Vagina (tissue), 2 donors: ENCODE data around the gene EMILIN1. TPM values are rescaled to one million over a fixed set of nuclear protein-coding genes. Genes with fewer than 3 reads are reported as not detected.

Experiments
- DNase-seq, 2 donors: peaks; one replicate each; pipeline ENCODE4 v3.0.0-alpha.2; 2017; ENCODE audit errors: extremely low spot score in 2 of 2
- H3K27ac ChIP-seq: fragments of 200-600 bp; sonication (generic); one replicate; pipeline ENCODE4 v1.5.1; 2019
- H3K27me3 ChIP-seq: fragments of 200-600 bp; sonication (generic); one replicate; pipeline ENCODE4 v1.5.1; 2019
- H3K36me3 ChIP-seq, 2 donors: fragments of 200-600 bp; sonication (generic); one replicate each; pipeline ENCODE4 v1.5.1; 2017 to 2019
- H3K4me1 ChIP-seq: fragments of 200-600 bp; sonication (generic); one replicate; pipeline ENCODE4 v1.5.1; 2019
- H3K4me3 ChIP-seq, 2 donors: fragments of 200-600 bp; sonication (generic); 1 replicate in 1 of 2; 2 replicates in 1 of 2; pipeline ENCODE4 v1.5.1; 2016 to 2019
- H3K9me3 ChIP-seq: fragments of 200-600 bp; sonication (generic); one replicate; pipeline ENCODE4 v1.5.1; 2019
- POLR2A ChIP-seq, 2 donors: fragments of 450-650 bp; IDR thresholded peaks; one replicate each; pipeline ENCODE4 v1.6.1; 2017; ENCODE audit warnings: antibody characterized with exemption in 2 of 2, mild to moderate bottlenecking in 2 of 2, moderate library complexity in 2 of 2
- POLR2AphosphoS5 ChIP-seq, 2 donors: sonication (generic); formaldehyde crosslinking; IDR thresholded peaks; one replicate each; pipeline ENCODE4 v1.9.0; 2017; ENCODE audit warnings: antibody characterized with exemption in 2 of 2, mild to moderate bottlenecking in 2 of 2, low read depth in 1 of 2; ENCODE audit not compliant: insufficient read depth in 1 of 2
- intact Hi-C: fragments of 100-400 bp; cut with DNase I; formaldehyde crosslinking; loops from one replicate; pipeline ENCODE4 v1.15.1; 2023
- total RNA-seq: library from RNA; depleted of rRNA; stranded (reverse); fragments of >200 nt; gene quantifications from one replicate; pipeline ENCODE4 v1.2.3, GENCODE V29; 2016
- TF ChIP-seq, protein P1 (sequence below), 3 experiments: fragments of 450-650 bp in 2 of 3; fragments of 200-600 bp in 1 of 3; sonication (generic) in 1 of 3; IDR thresholded peaks; one replicate each; pipeline ENCODE4 v1.5.1; 2017 to 2019; ENCODE audit warnings: antibody characterized with exemption in 3 of 3, mild to moderate bottlenecking in 2 of 3, moderate library complexity in 2 of 3

Gene EMILIN1
- total RNA-seq, 1 donor from 2014 or later: 100 TPM

DNA sequence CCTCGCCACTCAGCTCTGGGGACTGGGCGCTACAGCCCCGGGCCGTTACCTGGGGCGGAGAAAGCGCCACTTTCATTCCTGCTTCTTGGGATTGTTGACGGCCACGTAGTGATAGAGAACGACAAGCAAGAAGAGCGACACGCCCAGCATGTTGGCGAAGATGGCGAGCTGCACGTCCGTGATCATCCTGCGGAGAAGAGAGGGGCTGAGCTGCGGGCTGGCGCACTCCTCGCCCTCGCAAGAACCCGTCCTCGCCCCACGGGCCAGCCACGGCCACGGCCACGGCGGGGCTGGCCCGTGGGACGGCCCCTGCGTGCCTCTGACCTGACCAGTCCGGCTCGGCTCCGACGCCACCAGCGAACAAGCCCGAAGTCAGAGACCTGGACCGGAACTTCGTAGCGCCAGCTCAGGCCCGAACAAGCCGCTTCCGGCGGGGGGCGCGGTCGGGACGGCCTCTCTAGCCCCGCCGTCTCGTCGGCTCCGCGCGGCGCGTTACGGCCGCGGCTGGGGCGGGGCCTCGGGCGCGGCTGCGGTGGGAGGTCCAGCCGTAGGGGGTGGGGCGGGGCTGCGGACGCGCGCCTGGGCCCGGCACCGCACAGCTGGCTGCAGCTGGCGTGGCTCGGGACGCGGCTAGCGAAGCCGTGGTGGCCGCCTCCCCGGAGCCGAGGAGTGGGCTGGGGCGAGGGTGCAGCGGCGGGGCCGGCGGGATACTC, 7.0 kb upstream of the EMILIN1 start, which contains the start of gene OST4:
Gene OST4, minus strand, starts transcription at position 378 of the 713 bp plus-strand sequence.
- peak in 1 of 2 donors; percentile 96 for DNase-seq
- Histone ChIP-seq H3K4me3 (peak within 1 kb of the TSS; percentile 89 to 97), H3K36me3 (peaks cover 0 to 17% of the 10 kb centered on the region in 2 donors), H3K27ac (peak within 1 kb of the TSS; percentile 94), H3K4me1 (peaks cover 65% of the 10 kb centered on the region), H3K9me3 (no peaks in the 10 kb centered on the region), H3K27me3 (no peaks in the 10 kb centered on the region)
- peak in 1 of 2 donors; percentile 66 for TF ChIP-seq POLR2A (IDR thresholded peaks at IDR 0.05)
- peak; percentile 50 to 82 for TF ChIP-seq POLR2AphosphoS5 (IDR thresholded peaks at IDR 0.05; ENCODE audit: insufficient read depth in 1 of 2, low read depth in 1 of 2)
- TF ChIP-seq, protein P1, sequence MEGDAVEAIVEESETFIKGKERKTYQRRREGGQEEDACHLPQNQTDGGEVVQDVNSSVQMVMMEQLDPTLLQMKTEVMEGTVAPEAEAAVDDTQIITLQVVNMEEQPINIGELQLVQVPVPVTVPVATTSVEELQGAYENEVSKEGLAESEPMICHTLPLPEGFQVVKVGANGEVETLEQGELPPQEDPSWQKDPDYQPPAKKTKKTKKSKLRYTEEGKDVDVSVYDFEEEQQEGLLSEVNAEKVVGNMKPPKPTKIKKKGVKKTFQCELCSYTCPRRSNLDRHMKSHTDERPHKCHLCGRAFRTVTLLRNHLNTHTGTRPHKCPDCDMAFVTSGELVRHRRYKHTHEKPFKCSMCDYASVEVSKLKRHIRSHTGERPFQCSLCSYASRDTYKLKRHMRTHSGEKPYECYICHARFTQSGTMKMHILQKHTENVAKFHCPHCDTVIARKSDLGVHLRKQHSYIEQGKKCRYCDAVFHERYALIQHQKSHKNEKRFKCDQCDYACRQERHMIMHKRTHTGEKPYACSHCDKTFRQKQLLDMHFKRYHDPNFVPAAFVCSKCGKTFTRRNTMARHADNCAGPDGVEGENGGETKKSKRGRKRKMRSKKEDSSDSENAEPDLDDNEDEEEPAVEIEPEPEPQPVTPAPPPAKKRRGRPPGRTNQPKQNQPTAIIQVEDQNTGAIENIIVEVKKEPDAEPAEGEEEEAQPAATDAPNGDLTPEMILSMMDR (IDR thresholded peaks at IDR 0.05): no peak
- intact Hi-C loops: no loop called here

GRCh38 chr2:27071990-27072830, 6.2 kb upstream of the EMILIN1 start:
- peak overlapping the region; percentile 94 for H3K27ac ChIP-seq
- H3K27me3 ChIP-seq: no peaks in the 10 kb centered on the region
- no peaks in the 10 kb centered on the region for H3K9me3 ChIP-seq
- H3K36me3 ChIP-seq: peaks cover 0 to 17% of the 10 kb centered on the region in 2 donors
- peaks cover 73% of the 10 kb centered on the region for H3K4me1 ChIP-seq
- peak; percentile 38 to 71 for TF ChIP-seq POLR2AphosphoS5 (IDR thresholded peaks at IDR 0.05; ENCODE audit: insufficient read depth in 1 of 2, low read depth in 1 of 2)
- no peak for TF ChIP-seq POLR2A (IDR thresholded peaks at IDR 0.05)
- TF ChIP-seq, protein P1 (IDR thresholded peaks at IDR 0.05): no peak
- DNase-seq: peak in 1 of 2 donors; percentile 81
- peak overlapping the region; percentile 89 to 97 for H3K4me3 ChIP-seq
- intact Hi-C loops: no loop called here

DNA sequence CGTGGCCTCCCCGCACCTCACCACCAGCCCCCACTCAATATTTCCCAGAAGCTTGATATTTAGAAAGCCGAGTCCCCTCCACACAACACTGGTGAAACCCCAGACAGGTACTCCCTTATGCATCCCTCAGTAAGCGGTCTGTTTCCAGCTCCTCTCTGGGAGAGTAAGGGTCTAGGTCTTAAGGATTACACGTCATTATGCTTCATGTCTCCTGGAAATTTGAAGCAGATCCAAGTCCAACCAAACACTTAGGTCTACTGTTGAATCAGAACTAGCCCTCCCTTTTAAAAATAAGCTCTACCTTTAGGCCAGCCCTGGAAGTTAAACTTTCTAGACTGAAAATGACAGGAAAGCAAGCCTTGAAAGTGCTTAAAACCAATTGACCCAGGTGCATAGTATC, 5.5 kb upstream of the EMILIN1 start:
- peak overlapping the region; percentile 94 for H3K27ac ChIP-seq
- no peak for TF ChIP-seq POLR2A (IDR thresholded peaks at IDR 0.05)
- TF ChIP-seq, protein P1 (IDR thresholded peaks at IDR 0.05): no peak
- TF ChIP-seq POLR2AphosphoS5 (IDR thresholded peaks at IDR 0.05; ENCODE audit: insufficient read depth in 1 of 2, low read depth in 1 of 2): no peak
- H3K27me3 ChIP-seq: no peaks in the 10 kb centered on the region
- peaks cover 80% of the 10 kb centered on the region for H3K4me1 ChIP-seq
- H3K4me3 ChIP-seq: peak overlapping the region in 1 of 2 donors; percentile 97
- peaks cover 0 to 14% of the 10 kb centered on the region in 2 donors for H3K36me3 ChIP-seq
- H3K9me3 ChIP-seq: no peaks in the 10 kb centered on the region
- intact Hi-C loops: no loop called here
- no peak for DNase-seq

- Histone ChIP-seq H3K27me3 (no peaks in the 10 kb centered on the region), H3K27ac (peak overlapping the region; percentile 94), H3K4me3 (no peak overlapping the region), H3K4me1 (peaks cover 79% of the 10 kb centered on the region), H3K9me3 (no peaks in the 10 kb centered on the region), H3K36me3 (peaks cover 0 to 6% of the 10 kb centered on the region in 2 donors)
- intact Hi-C loops: no loop called here
- TF ChIP-seq POLR2AphosphoS5 (IDR thresholded peaks at IDR 0.05; ENCODE audit: insufficient read depth in 1 of 2, low read depth in 1 of 2) (no peak), POLR2A (IDR thresholded peaks at IDR 0.05) (no peak)
- TF ChIP-seq, protein P1 (IDR thresholded peaks at IDR 0.05): no peak
- DNase-seq: no peak
Measured at GRCh38 chr2:27073782-27074181, 4.6 kb upstream of the EMILIN1 start.
